ENCODE measurements around the gene MATK. TPM values are rescaled to one million over a fixed set of nuclear protein-coding genes. Genes with fewer than 3 reads are reported as not detected.

MATK gene
- total and polyA plus RNA-seq, 5 donors from 2014 or later: 1.4 to 4.7 (median 1.9) TPM

GRCh38 chr19:3736106-3736724 is 50.0 kb downstream of the MATK start:
- Histone ChIP-seq H3K27ac (ENCODE audit: insufficient read depth, low read length, poor library complexity, severe bottlenecking) (no peak overlapping the region), H3K36me3 (ENCODE audit: control insufficient read depth, insufficient read depth, low read length) (peaks cover 20% of the 10 kb centered on the region), H3K27me3 (ENCODE audit: control insufficient read depth, insufficient read depth, low read length) (no peaks in the 10 kb centered on the region), H3K4me1 (ENCODE audit: control insufficient read depth, insufficient read depth, low read length, poor library complexity, severe bottlenecking) (peaks cover 24% of the 10 kb centered on the region), H3K4me3 (ENCODE audit: low read depth, low read length) (no peak overlapping the region), H3K9me3 (ENCODE audit: control insufficient read depth in 2 of 2, low read length in 2 of 2) (no peaks in the 10 kb centered on the region)
- Mint-ChIP-seq H3K27ac (peak overlapping the region in 2 of 3 donors; percentile 78 to 80), H3K27me3 (no peaks in the 10 kb centered on the region), H3K36me3 (peaks cover 43% of the 10 kb centered on the region), H3K4me3 (no peak overlapping the region), H3K4me1 (peaks cover 7 to 34% (median 20%) of the 10 kb centered on the region in 4 donors), H3K9me3 (peaks cover 0 to 2% (median 0%) of the 10 kb centered on the region in 7 donors)
- no peak for ATAC-seq (ENCODE audit: low read depth in 2 of 2)
- DNase-seq: no peak

GRCh38 chr19:3734310-3734600 is 51.9 kb downstream of the MATK start:
- Mint-ChIP-seq H3K9me3 (peaks cover 0 to 2% (median 0%) of the 10 kb centered on the region in 7 donors), H3K4me1 (peaks cover 2 to 26% (median 15%) of the 10 kb centered on the region in 4 donors), H3K4me3 (peak overlapping the region in 1 of 4 donors; percentile 35), H3K36me3 (peaks cover 40% of the 10 kb centered on the region), H3K27ac (no peak overlapping the region), H3K27me3 (no peaks in the 10 kb centered on the region)
- Histone ChIP-seq H3K4me3 (ENCODE audit: low read depth, low read length) (no peak overlapping the region), H3K27me3 (ENCODE audit: control insufficient read depth, insufficient read depth, low read length) (no peaks in the 10 kb centered on the region), H3K4me1 (ENCODE audit: control insufficient read depth, insufficient read depth, low read length, poor library complexity, severe bottlenecking) (peaks cover 12% of the 10 kb centered on the region), H3K27ac (ENCODE audit: insufficient read depth, low read length, poor library complexity, severe bottlenecking) (no peak overlapping the region), H3K9me3 (ENCODE audit: control insufficient read depth in 2 of 2, low read length in 2 of 2) (no peaks in the 10 kb centered on the region), H3K36me3 (ENCODE audit: control insufficient read depth, insufficient read depth, low read length) (peaks cover 20% of the 10 kb centered on the region)
- no peak for DNase-seq
- no peak for ATAC-seq (ENCODE audit: low read depth in 2 of 2)

GRCh38 chr19:3733549-3734309 is 52.5 kb downstream of the MATK start:
- Histone ChIP-seq H3K4me3 (ENCODE audit: low read depth, low read length) (no peak overlapping the region), H3K36me3 (ENCODE audit: control insufficient read depth, insufficient read depth, low read length) (peaks cover 20% of the 10 kb centered on the region), H3K27ac (ENCODE audit: insufficient read depth, low read length, poor library complexity, severe bottlenecking) (no peak overlapping the region), H3K4me1 (ENCODE audit: control insufficient read depth, insufficient read depth, low read length, poor library complexity, severe bottlenecking) (peaks cover 7% of the 10 kb centered on the region), H3K9me3 (ENCODE audit: control insufficient read depth in 2 of 2, low read length in 2 of 2) (no peaks in the 10 kb centered on the region), H3K27me3 (ENCODE audit: control insufficient read depth, insufficient read depth, low read length) (no peaks in the 10 kb centered on the region)
- DNase-seq: no peak
- no peak for ATAC-seq (ENCODE audit: low read depth in 2 of 2)
- peaks cover 0 to 2% (median 0%) of the 10 kb centered on the region in 7 donors for H3K9me3 Mint-ChIP-seq
- peak overlapping the region in 1 of 3 donors; percentile 73 for H3K27ac Mint-ChIP-seq
- H3K4me3 Mint-ChIP-seq: peak overlapping the region in 2 of 4 donors; percentile 35 to 63
- peaks cover 43% of the 10 kb centered on the region for H3K36me3 Mint-ChIP-seq
- no peaks in the 10 kb centered on the region for H3K27me3 Mint-ChIP-seq
- peaks cover 0 to 21% (median 12%) of the 10 kb centered on the region in 4 donors for H3K4me1 Mint-ChIP-seq

GRCh38 chr19:3732108-3732507 is 54.1 kb downstream of the MATK start:
- H3K27me3 Mint-ChIP-seq: no peaks in the 10 kb centered on the region
- peaks cover 28% of the 10 kb centered on the region for H3K36me3 Mint-ChIP-seq
- H3K4me1 Mint-ChIP-seq: peaks cover 0 to 5% (median under 1%) of the 10 kb centered on the region in 4 donors
- H3K4me3 Mint-ChIP-seq: no peak overlapping the region
- peaks cover 13% of the 10 kb centered on the region for H3K36me3 ChIP-seq (ENCODE audit: control insufficient read depth, insufficient read depth, low read length)
- no peaks in the 10 kb centered on the region for H3K9me3 ChIP-seq (ENCODE audit: control insufficient read depth in 2 of 2, low read length in 2 of 2)
- no peaks in the 10 kb centered on the region for H3K9me3 Mint-ChIP-seq
- DNase-seq: no peak
- H3K4me1 ChIP-seq (ENCODE audit: control insufficient read depth, insufficient read depth, low read length, poor library complexity, severe bottlenecking): no peaks in the 10 kb centered on the region
- no peak overlapping the region for H3K27ac ChIP-seq (ENCODE audit: insufficient read depth, low read length, poor library complexity, severe bottlenecking)
- no peak overlapping the region for H3K4me3 ChIP-seq (ENCODE audit: low read depth, low read length)
- no peaks in the 10 kb centered on the region for H3K27me3 ChIP-seq (ENCODE audit: control insufficient read depth, insufficient read depth, low read length)
- ATAC-seq (ENCODE audit: low read depth in 2 of 2): no peak
- H3K27ac Mint-ChIP-seq: no peak overlapping the region

GRCh38 chr19:3730457-3730958 is 55.7 kb downstream of the MATK start:
- no peak overlapping the region for H3K27ac ChIP-seq (ENCODE audit: insufficient read depth, low read length, poor library complexity, severe bottlenecking)
- H3K27me3 ChIP-seq (ENCODE audit: control insufficient read depth, insufficient read depth, low read length): no peaks in the 10 kb centered on the region
- no peaks in the 10 kb centered on the region for H3K4me1 ChIP-seq (ENCODE audit: control insufficient read depth, insufficient read depth, low read length, poor library complexity, severe bottlenecking)
- no peaks in the 10 kb centered on the region for H3K9me3 ChIP-seq (ENCODE audit: control insufficient read depth in 2 of 2, low read length in 2 of 2)
- H3K4me3 Mint-ChIP-seq: no peak overlapping the region
- peaks cover 6% of the 10 kb centered on the region for H3K36me3 ChIP-seq (ENCODE audit: control insufficient read depth, insufficient read depth, low read length)
- H3K4me1 Mint-ChIP-seq: no peaks in the 10 kb centered on the region
- H3K4me3 ChIP-seq (ENCODE audit: low read depth, low read length): no peak overlapping the region
- no peaks in the 10 kb centered on the region for H3K27me3 Mint-ChIP-seq
- H3K9me3 Mint-ChIP-seq: no peaks in the 10 kb centered on the region
- peaks cover 20% of the 10 kb centered on the region for H3K36me3 Mint-ChIP-seq
- no peak for DNase-seq
- no peak for ATAC-seq (ENCODE audit: low read depth in 2 of 2)
- H3K27ac Mint-ChIP-seq: no peak overlapping the region

Other genes starting within 250 kb of the MATK start
- gene TEKTIP1, start 247.2 kb downstream of the MATK start, total RNA-seq: 10.9 TPM
- under 1 TPM in 1 of 4 donors, not detected in 3; 0.44 TPM for gene TEKTIP1, start 247.2 kb downstream of the MATK start, polyA plus RNA-seq
- gene MFSD12, start 228.8 kb downstream of the MATK start, total RNA-seq: 63.8 TPM
- gene MFSD12, start 228.8 kb downstream of the MATK start, polyA plus RNA-seq: 10 to 100 TPM; 28.5 to 39.8 (median 33.7) TPM
- gene HMG20B, start 213.4 kb downstream of the MATK start, total RNA-seq: 47.8 TPM
- gene HMG20B, start 213.4 kb downstream of the MATK start, polyA plus RNA-seq: 10 to 100 TPM; 35.4 to 49.3 (median 40.6) TPM
- 0.52 TPM for gene GIPC3, start 200.9 kb downstream of the MATK start, total RNA-seq
- under 1 TPM in 1 of 4 donors, not detected in 3; 0.10 TPM for gene GIPC3, start 200.9 kb downstream of the MATK start, polyA plus RNA-seq
- 1.7 TPM for gene TBXA2R, start 179.5 kb downstream of the MATK start, total RNA-seq
- under 1 TPM in 3 of 4 donors, not detected in 1; 0.19 to 0.85 (median 0.61) TPM for gene TBXA2R, start 179.5 kb downstream of the MATK start, polyA plus RNA-seq
- 32.7 TPM for gene CACTIN, start 159.6 kb downstream of the MATK start, total RNA-seq
- gene CACTIN, start 159.6 kb downstream of the MATK start, polyA plus RNA-seq: 10 to 100 TPM in 1 of 4 donors, 1 to 10 TPM in 3; 2.9 to 10.4 (median 8.9) TPM
- 28.1 TPM for gene PIP5K1C, start 85.9 kb downstream of the MATK start, total RNA-seq
- 1 to 10 TPM; 3.8 to 5.7 (median 4.2) TPM for gene PIP5K1C, start 85.9 kb downstream of the MATK start, polyA plus RNA-seq
- 20.6 TPM for gene TJP3, start 78.0 kb downstream of the MATK start, total RNA-seq
- 10 to 100 TPM; 22.9 to 34.4 (median 29.9) TPM for gene TJP3, start 78.0 kb downstream of the MATK start, polyA plus RNA-seq
- 81.0 TPM for gene APBA3, start 24.7 kb downstream of the MATK start, total RNA-seq
- gene APBA3, start 24.7 kb downstream of the MATK start, polyA plus RNA-seq: 10 to 100 TPM; 35.0 to 50.2 (median 44.2) TPM
- gene MRPL54, start 23.7 kb downstream of the MATK start, total RNA-seq: 98.0 TPM
- 100 to 1,000 TPM; 143 to 208 (median 177) TPM for gene MRPL54, start 23.7 kb downstream of the MATK start, polyA plus RNA-seq
- gene RAX2, start 14.2 kb downstream of the MATK start, total RNA-seq: not detected
- under 1 TPM in 2 of 4 donors, not detected in 2; 0.08 to 0.09 TPM for gene RAX2, start 14.2 kb downstream of the MATK start, polyA plus RNA-seq
- gene ZFR2, start 82.7 kb upstream of the MATK start, total RNA-seq: not detected
- gene ZFR2, start 82.7 kb upstream of the MATK start, polyA plus RNA-seq: 1 to 10 TPM in 1 of 4 donors, under 1 TPM in 3; 0.06 to 1.3 (median 0.57) TPM
- gene ATCAY, start 94.3 kb upstream of the MATK start, total RNA-seq: not detected
- gene ATCAY, start 94.3 kb upstream of the MATK start, polyA plus RNA-seq: not detected
- gene NMRK2, start 146.7 kb upstream of the MATK start, total RNA-seq: not detected
- not detected for gene NMRK2, start 146.7 kb upstream of the MATK start, polyA plus RNA-seq
- gene DAPK3, start 184.7 kb upstream of the MATK start, total RNA-seq: 42.3 TPM
- 10 to 100 TPM; 20.7 to 31.3 (median 24.6) TPM for gene DAPK3, start 184.7 kb upstream of the MATK start, polyA plus RNA-seq
- gene EEF2, start 199.1 kb upstream of the MATK start, total RNA-seq: 2,369 TPM
- 100 to 1,000 TPM; 564 to 602 (median 587) TPM for gene EEF2, start 199.1 kb upstream of the MATK start, polyA plus RNA-seq
- gene PIAS4, start 221.4 kb upstream of the MATK start, total RNA-seq: 25.4 TPM
- gene PIAS4, start 221.4 kb upstream of the MATK start, polyA plus RNA-seq: 10 to 100 TPM in 1 of 4 donors, 1 to 10 TPM in 3; 4.1 to 10.4 (median 4.4) TPM